Stimulated activated CD8-positive, alpha-beta memory T cell treated with anti-CD3 and anti-CD28 coated beads, Interleukin-2, amount 100 ng/mL, for 48 hours (primary cell): ENCODE results near the gene SHC3.

ENCODE experiments used
- DNase-seq, 2 donors: peaks; one replicate each; pipeline ENCODE4 v3.0.0-alpha.2; 2020; ENCODE audit warnings: low read depth in 2 of 2

Gene SHC3

DNA sequence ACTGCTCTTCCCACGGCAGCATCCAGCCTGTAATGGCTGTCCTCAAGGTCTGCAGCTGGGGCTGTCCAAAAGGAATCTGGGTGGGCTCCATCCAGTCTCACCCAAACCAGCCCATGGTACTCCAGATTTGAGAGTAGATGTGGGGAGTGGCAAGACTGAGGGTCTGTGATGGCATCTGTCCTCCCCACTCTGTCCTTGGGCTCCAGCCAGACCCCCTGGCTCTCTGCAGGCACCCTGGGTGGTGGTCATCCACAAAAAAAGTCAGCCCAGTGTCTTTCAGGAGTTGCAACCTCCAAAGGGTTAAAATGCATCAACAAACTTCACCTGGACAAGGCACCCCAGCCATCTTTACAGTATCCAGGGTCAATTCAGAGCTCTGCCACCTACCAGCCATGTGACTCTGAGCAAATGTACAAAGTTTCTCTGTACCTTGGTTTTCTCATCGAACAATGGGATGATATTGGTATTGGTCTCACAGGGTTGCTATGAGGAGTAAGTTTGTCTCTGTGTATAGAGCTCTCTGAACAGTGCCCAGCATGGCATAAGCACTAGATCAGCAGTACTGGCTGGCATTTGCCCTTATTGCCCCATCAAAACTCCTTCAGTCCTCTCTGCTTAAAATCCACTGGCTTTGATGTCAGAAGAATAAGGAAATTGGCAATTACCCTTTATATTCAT is 194.6 kb downstream of the SHC3 start:
- DNase-seq = no peak

DNA sequence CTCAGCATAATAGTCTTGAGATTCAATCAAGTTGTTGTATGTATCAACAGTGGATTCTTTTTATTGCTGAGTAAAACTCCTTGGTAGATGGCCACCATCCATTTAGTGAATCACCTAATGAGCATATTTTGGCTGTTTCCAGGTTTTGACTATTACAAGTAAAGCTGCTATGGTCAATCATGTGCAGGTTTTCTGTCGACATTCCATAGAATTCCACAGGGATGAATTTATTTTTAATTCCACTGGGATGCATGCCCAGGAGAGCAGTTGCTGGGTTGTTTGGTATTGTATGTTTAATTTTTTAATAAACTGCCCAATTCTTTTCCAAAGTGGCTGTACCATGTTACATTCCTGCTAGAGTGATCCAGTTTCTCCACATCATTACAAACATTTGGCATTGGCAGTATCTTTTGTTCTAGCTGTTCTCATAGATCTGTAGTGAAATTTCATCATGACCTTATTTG is 197.8 kb downstream of the SHC3 start:
- no peak for DNase-seq

- DNase-seq = no peak
Observed at GRCh38 chr9:88979791-88980190, 198.8 kb downstream of the SHC3 start.

GRCh38 chr9:88979021-88979420 is 199.6 kb downstream of the SHC3 start:
- DNase-seq = no peak

- no peak for DNase-seq
Observed at GRCh38 chr9:88978034-88978433, 200.6 kb downstream of the SHC3 start.

- DNase-seq = no peak
Observed at GRCh38 chr9:88976890-88977257, 201.7 kb downstream of the SHC3 start.

GRCh38 chr9:88975966-88976889 is 202.4 kb downstream of the SHC3 start:
- no peak for DNase-seq

- no peak for DNase-seq
Observed at GRCh38 chr9:88974641-88975040, 204.0 kb downstream of the SHC3 start.

GRCh38 chr9:88973281-88974045 is 205.2 kb downstream of the SHC3 start:
- no peak for DNase-seq

GRCh38 chr9:88972401-88972800 is 206.2 kb downstream of the SHC3 start:
- no peak for DNase-seq

GRCh38 chr9:88971131-88971960 is 207.3 kb downstream of the SHC3 start:
- DNase-seq = no peak

DNA sequence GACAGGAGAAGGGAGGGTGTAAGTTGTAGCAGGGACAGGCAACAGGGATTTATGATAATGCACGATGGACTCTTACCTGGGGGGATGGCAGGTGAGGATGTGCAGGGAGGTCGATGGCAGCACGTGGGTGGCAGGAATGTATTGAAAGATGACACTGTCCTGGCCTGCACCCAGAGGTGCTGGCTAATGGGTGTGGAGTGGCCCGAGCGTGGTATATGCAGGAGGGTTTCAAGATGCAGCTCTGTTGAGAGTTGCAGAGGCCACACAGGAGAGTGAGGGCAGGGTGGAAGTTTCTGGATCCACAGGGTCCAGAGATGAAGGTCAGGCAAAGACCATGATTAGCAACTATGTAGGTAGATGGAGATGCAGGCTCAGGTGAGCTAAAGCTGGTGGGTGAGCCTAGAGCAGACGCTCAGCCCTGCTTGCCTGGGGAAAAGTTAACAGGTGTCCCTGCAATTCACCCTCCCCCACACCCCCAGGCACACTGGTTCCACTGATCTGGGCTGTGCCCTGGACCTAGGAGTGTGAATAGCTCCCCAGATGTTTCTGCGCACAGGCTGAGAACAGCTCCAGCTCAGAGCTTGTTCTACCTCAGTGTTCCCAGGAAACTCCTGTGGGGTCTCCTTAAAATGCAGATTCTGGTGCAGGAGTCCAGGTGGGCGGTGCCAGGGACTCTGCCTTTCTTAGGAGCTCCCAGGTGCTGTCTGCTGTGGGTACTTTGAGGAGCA is 208.8 kb downstream of the SHC3 start:
- DNase-seq = no peak

DNA sequence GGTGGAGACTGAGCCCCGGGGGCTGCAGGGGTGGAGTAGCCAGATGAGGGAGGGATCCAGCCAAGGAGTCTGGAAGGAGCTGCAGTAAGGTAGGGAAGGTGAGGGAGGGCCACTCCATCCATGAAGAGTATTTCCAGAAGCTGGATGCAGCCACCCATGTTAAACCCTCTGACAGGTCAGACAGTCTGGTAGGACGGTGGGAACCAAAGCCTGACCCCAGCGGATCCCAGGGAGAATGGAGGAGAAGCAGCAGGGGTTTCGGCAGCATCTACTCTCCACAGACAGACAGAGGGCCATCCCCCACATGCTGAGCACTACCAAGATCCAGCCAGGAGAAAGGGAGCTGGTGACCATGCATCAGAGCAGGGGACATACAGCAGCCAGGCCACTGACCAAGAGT is 209.8 kb downstream of the SHC3 start:
- no peak for DNase-seq

DNA sequence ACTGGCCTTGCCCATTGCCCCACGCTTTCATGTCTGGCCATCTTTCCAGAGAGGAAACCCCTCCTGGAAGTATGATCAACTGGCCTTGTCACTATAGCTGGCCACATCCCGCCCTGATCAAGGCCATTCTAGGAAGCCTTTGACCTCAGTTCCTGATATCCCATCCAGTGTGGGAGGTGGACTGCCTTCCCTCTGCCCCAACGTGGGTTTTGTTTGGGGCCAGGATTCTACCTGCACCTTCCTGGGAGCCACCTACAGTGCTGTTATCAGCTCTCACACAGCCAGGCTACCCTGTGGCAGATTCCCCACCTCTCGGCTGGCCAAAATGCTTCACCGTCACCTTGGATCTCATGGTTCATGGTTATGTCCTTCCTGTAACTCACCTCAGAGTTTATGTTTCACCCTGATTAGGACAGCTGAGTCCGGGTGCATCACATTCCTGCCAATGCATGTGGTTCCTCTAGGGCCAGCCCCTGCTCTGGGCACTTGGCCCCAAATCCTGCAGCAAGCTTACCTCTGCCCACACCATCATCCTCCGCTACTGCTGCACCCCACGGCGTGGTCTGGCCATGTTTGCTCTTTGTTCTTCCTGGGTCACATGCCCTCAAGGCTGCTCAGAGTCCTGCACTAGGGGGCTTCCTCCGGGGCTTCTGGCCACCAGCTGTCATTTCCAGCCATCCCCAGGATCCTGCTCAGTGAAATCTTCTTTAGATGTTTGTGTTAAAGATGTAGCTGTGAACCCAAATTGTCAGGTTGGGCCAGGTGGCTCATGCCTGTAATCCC is 211.5 kb downstream of the SHC3 start:
- DNase-seq = no peak

DNA sequence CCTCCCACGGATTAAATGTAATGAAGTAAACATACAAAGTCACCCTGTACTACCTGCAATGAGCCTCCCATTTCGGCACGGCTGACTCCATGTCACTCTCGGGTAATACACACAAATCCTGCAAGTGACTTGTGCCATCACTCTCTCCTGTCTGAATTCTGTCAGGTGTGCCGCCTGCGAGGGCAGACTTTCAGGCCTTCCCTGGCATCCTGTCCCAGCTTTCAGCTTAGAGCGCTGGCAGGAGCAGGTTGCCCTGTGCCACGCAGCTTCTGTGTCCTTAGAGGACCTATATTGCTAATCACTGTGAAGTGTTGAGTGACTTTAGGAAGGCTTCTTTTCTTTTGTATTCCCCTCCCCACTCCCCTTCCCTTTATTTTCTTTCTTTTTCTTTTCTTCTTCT is 213.1 kb downstream of the SHC3 start:
- DNase-seq = no peak

- DNase-seq = no peak
Observed at GRCh38 chr9:88960632-88961031, 218.0 kb downstream of the SHC3 start.

GRCh38 chr9:88959727-88960469 is 218.7 kb downstream of the SHC3 start:
- no peak for DNase-seq

GRCh38 chr9:88957526-88957925 is 221.1 kb downstream of the SHC3 start:
- no peak for DNase-seq
